Right lobe of liver (tissue), 6 donors: Measurements from ENCODE around the gene LRRC32. TPM values are rescaled to one million over a fixed set of nuclear protein-coding genes. Genes with fewer than 3 reads are reported as not detected.

ENCODE experiments used
- ATAC-seq, 4 donors: fragments of 200-7000 bp; cut with Tn5 transposase; one replicate each; pipeline ENCODE4 v1.9.1; 2020; ENCODE audit warnings: mild to moderate bottlenecking in 4 of 4, moderate library complexity in 4 of 4
- DNase-seq, 3 donors: peaks; one replicate each; pipeline ENCODE4 v3.0.0-alpha.2; 2020
- H3K27ac ChIP-seq, 3 donors: fragments of 200-600 bp; one replicate each; pipeline ENCODE4 v1.8.0; 2022
- H3K27me3 ChIP-seq, 2 donors: fragments of 200-600 bp; one replicate each; pipeline ENCODE4 v1.8.0; 2022
- H3K36me3 ChIP-seq, 4 donors: fragments of 200-600 bp; sonication (generic) in 1 of 4; one replicate each; pipeline versions ENCODE4 v1.5.1 to v1.8.0; 2017 to 2022; ENCODE audit warnings: control low read depth in 1 of 4
- H3K4me1 ChIP-seq, 4 donors: fragments of 200-600 bp; sonication (generic) in 1 of 4; one replicate each; pipeline versions ENCODE4 v1.5.1 to v1.8.0; 2017 to 2022; ENCODE audit warnings: control low read depth in 1 of 4
- H3K4me3 ChIP-seq, 3 donors: fragments of 200-600 bp; one replicate each; pipeline ENCODE4 v1.8.0; 2022
- H3K9me3 ChIP-seq, 4 donors: fragments of 200-600 bp; sonication (generic) in 1 of 4; one replicate each; pipeline versions ENCODE4 v1.5.1 to v1.8.0; 2017 to 2022; ENCODE audit warnings: control low read depth in 1 of 4
- POLR2A ChIP-seq: fragments of 450-650 bp; IDR thresholded peaks from one replicate; pipeline ENCODE4 v1.6.1; 2017; ENCODE audit warnings: antibody characterized with exemption, mild to moderate bottlenecking
- WGBS: methylation state at CpG from one replicate; pipeline ENCODE4 v1.1.6; 2018; ENCODE audit warnings: low coverage, low lambda C conversion rate; ENCODE audit not compliant: insufficient coverage; ENCODE audit errors: missing lambda C conversion rate; 5-methylcytosine and 5-hydroxymethylcytosine counted together
- intact Hi-C, 2 donors: fragments of 100-400 bp; cut with DNase I; formaldehyde crosslinking; loops; one replicate each; pipeline versions ENCODE4 v1.11.2 to v1.14.1; 2022
- total RNA-seq, 6 experiments: library from RNA; depleted of rRNA in 2 of 6; stranded (reverse); fragments of >200 nt in 2 of 6; fragmentation: NEBNext Ultra II Directional in 3 of 6; extraction: Animal tissue kit (Norgen Biotek cat#: 25700) in 3 of 6; gene quantifications; one replicate each; pipeline versions ENCODE4 v1.1.0 to v1.2.4, GENCODE V29; 2016 to 2023
- TF ChIP-seq, protein P1 (sequence below), 4 donors: fragments of 200-600 bp in 3 of 4; fragments of 450-650 bp in 1 of 4; IDR thresholded peaks; one replicate each; pipeline versions ENCODE4 v1.5.1 to v1.8.0; 2016 to 2022; ENCODE audit warnings: antibody characterized with exemption in 4 of 4, mild to moderate bottlenecking in 2 of 4
- donor health status: DM: no; HTN: yes; CAD: no.
- donor health status: DM: no; HTN: no; CAD: no.
- donor health status: DM: no; HTN: no; CAD: no.
- donor health status: DM: no; HTN: yes; CAD: no.
- donor health status: DM: no; HTN: yes; CAD: no.

The LRRC32 gene
- total RNA-seq, 6 experiments from 2014 or later, result 7.4 to 19.5 (median 14.5) TPM

GRCh38 chr11:76660533-76661305 lies 9.8 kb downstream of the LRRC32 start:
- Histone ChIP-seq H3K27me3 (no peaks in the 10 kb centered on the region), H3K9me3 (no peaks in the 10 kb centered on the region), H3K36me3 (no peaks in the 10 kb centered on the region), H3K4me3 (no peak overlapping the region), H3K27ac (no peak overlapping the region), H3K4me1 (no peaks in the 10 kb centered on the region)
- ATAC-seq, result no peak
- WGBS, result 93% methylated on average over 11 of the region's 34 CpGs
- TF ChIP-seq, protein P1, sequence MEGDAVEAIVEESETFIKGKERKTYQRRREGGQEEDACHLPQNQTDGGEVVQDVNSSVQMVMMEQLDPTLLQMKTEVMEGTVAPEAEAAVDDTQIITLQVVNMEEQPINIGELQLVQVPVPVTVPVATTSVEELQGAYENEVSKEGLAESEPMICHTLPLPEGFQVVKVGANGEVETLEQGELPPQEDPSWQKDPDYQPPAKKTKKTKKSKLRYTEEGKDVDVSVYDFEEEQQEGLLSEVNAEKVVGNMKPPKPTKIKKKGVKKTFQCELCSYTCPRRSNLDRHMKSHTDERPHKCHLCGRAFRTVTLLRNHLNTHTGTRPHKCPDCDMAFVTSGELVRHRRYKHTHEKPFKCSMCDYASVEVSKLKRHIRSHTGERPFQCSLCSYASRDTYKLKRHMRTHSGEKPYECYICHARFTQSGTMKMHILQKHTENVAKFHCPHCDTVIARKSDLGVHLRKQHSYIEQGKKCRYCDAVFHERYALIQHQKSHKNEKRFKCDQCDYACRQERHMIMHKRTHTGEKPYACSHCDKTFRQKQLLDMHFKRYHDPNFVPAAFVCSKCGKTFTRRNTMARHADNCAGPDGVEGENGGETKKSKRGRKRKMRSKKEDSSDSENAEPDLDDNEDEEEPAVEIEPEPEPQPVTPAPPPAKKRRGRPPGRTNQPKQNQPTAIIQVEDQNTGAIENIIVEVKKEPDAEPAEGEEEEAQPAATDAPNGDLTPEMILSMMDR (IDR thresholded peaks at IDR 0.05), result no peak
- no peak for TF ChIP-seq POLR2A
- DNase-seq, result peak in 1 of 3 donors; percentile 37
- intact Hi-C loops, result no loop called here

DNA sequence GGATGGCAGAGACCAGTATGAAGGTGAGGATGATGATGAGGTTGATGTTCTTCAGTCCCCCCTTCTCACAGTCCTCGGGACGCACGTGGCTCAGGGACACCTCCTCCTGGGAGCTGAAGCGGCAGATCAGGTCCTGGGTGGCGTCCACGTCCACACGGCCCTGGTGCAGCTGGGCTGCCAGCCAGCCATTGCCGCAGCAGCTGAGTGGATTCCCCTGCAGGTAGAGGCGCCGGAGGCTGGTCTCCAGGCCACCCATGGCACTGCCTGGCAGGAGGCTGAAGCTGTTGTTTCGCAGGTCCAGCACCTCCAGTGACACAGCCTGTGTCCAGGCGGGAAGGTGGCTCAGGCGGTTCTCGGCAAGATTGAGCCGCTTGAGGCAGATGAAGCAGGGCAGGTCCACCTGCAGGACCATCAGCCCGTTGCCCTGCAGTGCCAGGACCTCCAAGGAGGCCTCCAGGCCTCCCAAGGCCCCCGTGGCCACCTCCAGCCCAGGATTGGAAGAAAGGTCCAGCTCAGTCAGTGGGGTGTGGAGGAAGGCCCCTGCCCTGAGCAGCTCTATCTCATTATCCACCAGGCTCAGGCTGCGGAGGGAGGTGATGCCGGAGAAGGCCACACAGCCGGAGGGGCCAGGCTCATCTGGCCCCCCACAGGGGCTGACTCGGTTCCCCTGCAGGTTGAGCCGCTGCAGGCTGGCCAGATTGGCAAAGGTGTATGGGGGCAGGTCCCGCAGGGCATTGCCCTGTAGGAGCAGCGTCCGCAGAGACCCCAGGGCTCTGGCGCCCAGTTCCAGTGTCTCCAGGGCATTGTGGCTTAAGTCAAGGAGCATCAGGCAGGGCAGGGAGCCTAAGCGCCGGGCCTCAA lies 10.6 kb downstream of the LRRC32 start:
- H3K9me3 ChIP-seq, result no peaks in the 10 kb centered on the region
- DNase-seq (peak in 1 of 3 donors; percentile 42), ATAC-seq (no peak)
- no peaks in the 10 kb centered on the region for H3K36me3 ChIP-seq
- WGBS, result 84% methylated on average over 5 of the region's 28 CpGs
- no peaks in the 10 kb centered on the region for H3K27me3 ChIP-seq
- H3K4me3 ChIP-seq, result no peak overlapping the region
- intact Hi-C loops, result no loop called here
- H3K4me1 ChIP-seq, result no peaks in the 10 kb centered on the region
- no peak for TF ChIP-seq POLR2A
- TF ChIP-seq, protein P1 (IDR thresholded peaks at IDR 0.05), result no peak
- H3K27ac ChIP-seq, result no peak overlapping the region

DNA sequence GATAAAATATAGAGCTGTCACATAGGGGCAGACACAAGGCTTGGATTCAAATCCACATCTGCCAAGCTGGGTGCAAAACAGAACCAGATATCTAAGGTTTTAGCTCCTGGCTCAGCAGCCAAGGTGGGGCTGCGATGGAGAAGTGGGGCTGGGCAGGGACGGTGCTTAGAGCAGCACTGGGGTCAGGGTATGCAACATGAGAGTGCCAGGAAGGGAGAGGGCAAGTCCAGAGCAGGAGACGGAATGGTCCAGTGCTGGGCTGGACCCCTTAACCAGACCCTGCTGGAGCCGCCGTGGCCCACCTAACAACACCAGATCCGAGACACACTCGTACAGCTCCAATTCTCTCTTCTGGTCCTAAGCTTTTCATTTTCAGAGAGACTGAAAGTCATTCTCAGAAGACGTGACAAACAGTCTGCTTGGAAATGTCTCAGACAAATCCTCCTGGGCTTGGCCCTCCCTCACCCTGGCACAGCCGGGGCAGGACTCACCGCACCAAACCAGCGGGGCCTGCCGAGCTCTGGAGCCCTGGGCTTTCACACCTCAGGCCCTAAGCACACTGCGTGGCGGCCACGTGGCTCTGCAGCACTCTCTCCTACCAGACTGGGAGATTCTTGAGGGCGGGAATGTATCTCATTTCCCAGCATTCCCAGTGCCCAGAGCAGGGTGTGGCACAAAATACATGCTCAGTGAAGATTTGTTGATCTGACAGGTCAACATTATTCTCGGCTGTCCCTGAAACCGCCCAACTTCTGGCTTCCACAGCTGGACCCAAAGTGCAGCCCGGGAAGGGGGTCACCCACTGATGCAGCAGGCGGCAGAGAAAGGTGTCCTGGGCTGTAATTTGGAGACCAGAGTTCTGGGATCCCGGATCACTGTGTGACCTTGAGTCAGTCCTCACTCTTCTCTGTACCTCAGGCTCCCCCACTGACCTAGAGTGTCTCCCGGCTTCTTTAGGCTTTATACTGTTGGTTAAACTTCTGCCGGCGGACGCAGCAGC lies 11.6 kb downstream of the LRRC32 start:
- no peak overlapping the region for H3K27ac ChIP-seq
- H3K27me3 ChIP-seq, result no peaks in the 10 kb centered on the region
- H3K36me3 ChIP-seq, result no peaks in the 10 kb centered on the region
- ATAC-seq (no peak), DNase-seq (peak in 1 of 3 donors; percentile 33)
- H3K9me3 ChIP-seq, result no peaks in the 10 kb centered on the region
- no peaks in the 10 kb centered on the region for H3K4me1 ChIP-seq
- intact Hi-C loops, result no loop called here
- whole genome bisulfite sequencing, result 74% methylated on average over 13 of the region's 25 CpGs
- no peak overlapping the region for H3K4me3 ChIP-seq
- TF ChIP-seq POLR2A, result no peak
- TF ChIP-seq, protein P1 (IDR thresholded peaks at IDR 0.05), result no peak

- H3K4me1 ChIP-seq, result no peaks in the 10 kb centered on the region
- TF ChIP-seq, protein P1 (IDR thresholded peaks at IDR 0.05), result no peak
- no peak for TF ChIP-seq POLR2A
- H3K4me3 ChIP-seq, result no peak overlapping the region
- no peaks in the 10 kb centered on the region for H3K36me3 ChIP-seq
- DNase-seq, result peak in 1 of 3 donors; percentile 39
- H3K9me3 ChIP-seq, result no peaks in the 10 kb centered on the region
- no peak for ATAC-seq
- no peak overlapping the region for H3K27ac ChIP-seq
- intact Hi-C loops, result no loop called here
- 54% methylated on average over 3 of the region's 3 CpGs for WGBS
- no peaks in the 10 kb centered on the region for H3K27me3 ChIP-seq
Observed at GRCh38 chr11:76658231-76658630, 12.3 kb downstream of the LRRC32 start.
